H1 (cell line): Measurements from ENCODE around the gene RTTN. TPM values are rescaled to one million over a fixed set of nuclear protein-coding genes. Genes with fewer than 3 reads are reported as not detected.

ENCODE experiments used
- CTCF ChIA-PET: fragments of 300-600 bp; sonication (Branson Sonifier 250); formaldehyde crosslinking; loops from one replicate; lab custom pipeline; 2021; ENCODE audit not compliant: partially characterized antibody; lab: Charles Lee
- POLR2A ChIA-PET: fragments of 300-600 bp; sonication (Branson Sonifier 250); formaldehyde crosslinking; loops from one replicate; lab custom pipeline; 2021; ENCODE audit warnings: inconsistent platforms; ENCODE audit not compliant: partially characterized antibody; lab: Charles Lee
- DNase-seq, 2 experiments: peaks; one replicate each; pipeline versions ENCODE4 v3.0.0 to v3.0.0-alpha.2; 2010 to 2022; ENCODE audit warnings: low spot score in 2 of 2, low read depth in 1 of 2, mixed read lengths in 1 of 2
- FAIRE-seq: peaks from 2 replicates; lab custom pipeline; 2011; peaks lifted over from hg19 to GRCh38; lab: Jason Lieb, UNC
- H2AFZ ChIP-seq: 2 replicates; pipeline ENCODE4 v1.8.1; 2012; ENCODE audit warnings: low read length, inconsistent platforms
- H2AK5ac ChIP-seq: 2 replicates; pipeline ENCODE4 v1.6.1; 2013; ENCODE audit warnings: low read depth, low read length
- H2BK120ac ChIP-seq: replicated peaks from 2 replicates; pipeline ENCODE3; 2013; ENCODE audit warnings: low read depth, low read length, inconsistent platforms
- H2BK12ac ChIP-seq: 2 replicates; pipeline ENCODE4 v1.6.1; 2013; ENCODE audit warnings: low read depth, low read length
- H2BK15ac ChIP-seq: 2 replicates; pipeline ENCODE4 v1.6.1; 2013; ENCODE audit warnings: low read length
- H2BK20ac ChIP-seq: 2 replicates; pipeline ENCODE4 v1.6.1; 2013; ENCODE audit warnings: low read length
- H2BK5ac ChIP-seq: 2 replicates; pipeline ENCODE4 v1.6.1; 2013; ENCODE audit warnings: low read depth, low read length
- H3K14ac ChIP-seq: 2 replicates; pipeline ENCODE4 v1.6.1; 2013; ENCODE audit warnings: inconsistent platforms; ENCODE audit not compliant: insufficient read length
- H3K18ac ChIP-seq: 2 replicates; pipeline ENCODE4 v1.6.1; 2013; ENCODE audit warnings: low read length; ENCODE audit errors: extremely low read depth
- H3K23ac ChIP-seq: 2 replicates; pipeline ENCODE4 v1.6.1; 2013; ENCODE audit warnings: inconsistent platforms; ENCODE audit not compliant: insufficient read length
- H3K23me2 ChIP-seq: 2 replicates; pipeline ENCODE4 v1.6.1; 2013; ENCODE audit warnings: low read depth, low read length
- H3K27ac ChIP-seq: 2 replicates; pipeline ENCODE4 v1.6.1; 2011; ENCODE audit warnings: low read depth, low read length, inconsistent platforms
- H3K27me3 ChIP-seq, 4 experiments: replicated peaks in 1 of 4; 1 replicate in 1 of 4; 2 replicates in 3 of 4; pipeline versions ENCODE4 v1.6.1 to v1.8.1; 2011 to 2013; ENCODE audit warnings: low read length in 3 of 4, mild to moderate bottlenecking in 3 of 4, inconsistent platforms in 2 of 4, mixed read lengths in 2 of 4, moderate library complexity in 1 of 4; ENCODE audit not compliant: control insufficient read depth in 3 of 4, insufficient read depth in 3 of 4; ENCODE audit errors: extremely low read depth in 1 of 4
- H3K36me3 ChIP-seq, 4 experiments: 2 replicates each; pipeline versions ENCODE4 v1.6.1 to v1.8.1; 2011 to 2013; ENCODE audit warnings: mild to moderate bottlenecking in 4 of 4, low read length in 3 of 4, moderate library complexity in 2 of 4, control low read depth in 1 of 4, inconsistent platforms in 1 of 4; ENCODE audit not compliant: insufficient read depth in 4 of 4, control insufficient read depth in 2 of 4
- H3K4ac ChIP-seq: replicated peaks from 2 replicates; pipeline ENCODE3; 2013; ENCODE audit warnings: low read length, low read depth, mixed read lengths, inconsistent platforms; ENCODE audit not compliant: insufficient read length
- H3K4me1 ChIP-seq, 4 experiments: replicated peaks in 1 of 4; 1 replicate in 1 of 4; 2 replicates in 3 of 4; pipeline versions ENCODE4 v1.6.1 to v1.8.1; 2011 to 2013; ENCODE audit warnings: low read length in 3 of 4, inconsistent platforms in 2 of 4, mixed read lengths in 1 of 4; ENCODE audit not compliant: insufficient read depth in 4 of 4, control insufficient read depth in 3 of 4
- H3K4me2 ChIP-seq, 2 experiments: 2 replicates each; pipeline versions ENCODE4 v1.6.1 to v1.8.1; 2011 to 2013; ENCODE audit warnings: low read depth in 2 of 2, low read length in 2 of 2, control low read depth in 1 of 2, inconsistent platforms in 1 of 2, mild to moderate bottlenecking in 1 of 2; ENCODE audit not compliant: insufficient read depth in 1 of 2
- H3K4me3 ChIP-seq, 4 experiments: fragments of 200-600, 300-600 bp in 1 of 4; sonication (generic), shearing (Covaris generic), sonication (Bioruptor Twin) in 1 of 4; 2 replicates each; pipeline versions ENCODE4 v1.5.1 to v1.8.1; 2011 to 2016; ENCODE audit warnings: low read length in 4 of 4, low read depth in 3 of 4, control low read depth in 2 of 4, inconsistent platforms in 2 of 4, mild to moderate bottlenecking in 2 of 4, mixed read lengths in 1 of 4, moderate library complexity in 1 of 4; ENCODE audit not compliant: insufficient read depth in 2 of 4; ENCODE audit errors: extremely low read depth in 1 of 4
- H3K56ac ChIP-seq: replicated peaks from 2 replicates; pipeline ENCODE3; 2013; ENCODE audit warnings: low read depth, mild to moderate bottlenecking, mixed read lengths, low read length, inconsistent platforms; ENCODE audit not compliant: insufficient read length
- H3K79me1 ChIP-seq: 2 replicates; pipeline ENCODE4 v1.6.1; 2013; ENCODE audit warnings: low read depth, low read length, control low read depth
- H3K79me2 ChIP-seq, 2 experiments: 2 replicates each; pipeline versions ENCODE4 v1.6.1 to v1.8.1; 2012 to 2013; ENCODE audit warnings: low read length in 2 of 2, mild to moderate bottlenecking in 2 of 2, inconsistent platforms in 1 of 2; ENCODE audit not compliant: insufficient read depth in 2 of 2, control insufficient read depth in 1 of 2
- H3K9ac ChIP-seq, 4 experiments: replicated peaks in 1 of 4; 1 replicate in 1 of 4; 2 replicates in 3 of 4; pipeline versions ENCODE4 v1.6.1 to v1.8.1; 2011 to 2013; ENCODE audit warnings: low read depth in 3 of 4, low read length in 3 of 4, control low read depth in 2 of 4, mild to moderate bottlenecking in 2 of 4, moderate library complexity in 2 of 4, inconsistent platforms in 1 of 4; ENCODE audit errors: extremely low read depth in 1 of 4
- H3K9me3 ChIP-seq, 2 experiments: 2 replicates each; pipeline versions ENCODE4 v1.6.1 to v1.8.1; 2012 to 2013; ENCODE audit warnings: mild to moderate bottlenecking in 2 of 2, moderate library complexity in 2 of 2, control low read depth in 1 of 2, inconsistent platforms in 1 of 2, low read depth in 1 of 2, low read length in 1 of 2, mixed read lengths in 1 of 2; ENCODE audit not compliant: insufficient read depth in 2 of 2
- H4K20me1 ChIP-seq, 2 experiments: replicated peaks in 1 of 2; 2 replicates each; pipeline versions ENCODE3 to v1.8.1; 2011 to 2013; ENCODE audit warnings: inconsistent platforms in 2 of 2, low read length in 2 of 2, mild to moderate bottlenecking in 1 of 2; ENCODE audit not compliant: insufficient read depth in 2 of 2, control insufficient read depth in 1 of 2
- H4K5ac ChIP-seq: 2 replicates; pipeline ENCODE4 v1.6.1; 2013; ENCODE audit warnings: low read length, low read depth, mixed read lengths, inconsistent platforms; ENCODE audit not compliant: insufficient read length
- H4K8ac ChIP-seq: 2 replicates; pipeline ENCODE4 v1.8.0; 2013; ENCODE audit warnings: mild to moderate bottlenecking, moderate library complexity, low read length, inconsistent platforms; ENCODE audit not compliant: insufficient read depth; ENCODE audit errors: extremely low read depth
- H4K91ac ChIP-seq: replicated peaks from 2 replicates; pipeline ENCODE3; 2013; ENCODE audit warnings: low read length, mixed read lengths, inconsistent platforms; ENCODE audit not compliant: insufficient read length
- ATF3 ChIP-seq: IDR thresholded peaks from 2 replicates; pipeline ENCODE4 v1.6.1; 2011; ENCODE audit warnings: low read depth, mild to moderate bottlenecking, low read length; ENCODE audit not compliant: insufficient read depth
- JUND ChIP-seq: IDR thresholded peaks from 2 replicates; pipeline ENCODE4 v1.6.1; 2011; ENCODE audit warnings: mild to moderate bottlenecking, improper control_type of control experiment, low read length
- SIX5 ChIP-seq: IDR thresholded peaks from 2 replicates; pipeline ENCODE4 v1.6.1; 2011; ENCODE audit warnings: mild to moderate bottlenecking, low read depth, low read length
- USF2 ChIP-seq: IDR thresholded peaks from 2 replicates; pipeline ENCODE4 v1.6.1; 2011; ENCODE audit warnings: low read length, improper control_type of control experiment
- WGBS, 2 experiments: shearing (Covaris generic) in 1 of 2; methylation state at CpG; one replicate each; pipeline versions ENCODE4 v1.1.6 to v1.1.7; 2013 to 2015; ENCODE audit warnings: low lambda C conversion rate in 2 of 2, mixed read lengths in 2 of 2, inconsistent platforms in 1 of 2, low coverage in 1 of 2, missing lambda C conversion rate in 1 of 2; ENCODE audit not compliant: insufficient replicate concordance in 2 of 2, insufficient coverage in 1 of 2, insufficient read length in 1 of 2; ENCODE audit errors: extremely low coverage in 1 of 2, missing lambda C conversion rate in 1 of 2; 5-methylcytosine and 5-hydroxymethylcytosine counted together
- polyA plus RNA-seq, 7 experiments: library from polyadenylated mRNA; depleted of rRNA in 3 of 7; stranded (reverse) in 5 of 7; unstranded in 2 of 7; fragments of >200 nt in 5 of 7; fragments of 200-250 nt in 2 of 7; gene quantifications; 1 replicate in 5 of 7; 2 replicates in 1 of 7; 4 replicates in 1 of 7; pipeline versions ENCODE4 v1.2.1 to v1.2.3, GENCODE V29; 2011 to 2013; ENCODE audit warnings: missing spikeins in 2 of 7, mixed read lengths in 2 of 7
- total RNA-seq: library from RNA; stranded (reverse); fragmentation: NEBNext Ultra II Directional; extraction: Animal tissue kit (Norgen Biotek cat#: 25700); gene quantifications from 2 replicates; pipeline ENCODE4 v1.2.1, GENCODE V29; 2021

The RTTN gene
- total and polyA plus RNA-seq, 2 of the 8 experiments (the other 6 are each of a cell fraction or from before 2014, with no cell fraction given): 9.1 to 21.4 TPM

GRCh38 chr18:70047931-70048603 lies 157.4 kb downstream of the RTTN start:
- FAIRE-seq (no peak), DNase-seq (no peak)
- Histone ChIP-seq H2BK5ac (no peak overlapping the region), H3K23ac (no peak overlapping the region), H3K14ac (no peak overlapping the region), H3K23me2 (no peaks in the 10 kb centered on the region), H3K4me2 (no peak overlapping the region), H3K79me1 (no peaks in the 10 kb centered on the region), H3K56ac (no peak overlapping the region), H2AFZ (no peak overlapping the region), H3K79me2 (no peaks in the 10 kb centered on the region), H4K8ac (no peak overlapping the region), H3K9ac (no peak overlapping the region), H2BK20ac (no peak overlapping the region), H4K5ac (no peak overlapping the region), H3K4me1 (peaks cover 0 to 3% (median 0%) of the 10 kb centered on the region in 4 experiments; a peak in 1 of 7 replicates), H3K27me3 (no peaks in the 10 kb centered on the region), H2BK12ac (no peak overlapping the region), H4K20me1 (no peaks in the 10 kb centered on the region), H2BK120ac (no peak overlapping the region), H3K36me3 (no peaks in the 10 kb centered on the region; a peak in 3 of 8 replicates), H3K4me3 (no peak overlapping the region), H3K18ac (no peak overlapping the region), H3K9me3 (no peaks in the 10 kb centered on the region), H3K4ac (no peak overlapping the region), H3K27ac (no peak overlapping the region), H4K91ac (no peak overlapping the region), H2AK5ac (no peak overlapping the region), H2BK15ac (no peak overlapping the region)
- CTCF ChIA-PET: no interaction called here
- 91% methylated on average over 4 of the region's 4 CpGs; no CpG with 5 or more reads in 1 of the 2 experiments for WGBS, 2 experiments
- TF ChIP-seq ATF3: no peak
- TF ChIP-seq USF2: no peak
- no peak for TF ChIP-seq JUND
- TF ChIP-seq SIX5: no peak
- POLR2A ChIA-PET: no interaction called here
